CD1c-positive myeloid dendritic cell (primary cell): ENCODE measurements around the gene OTX1.
"Not testable (repeated sequence)": the region's sequence is repeated elsewhere in the genome, so short reads cannot be mapped to it uniquely, and the experiment has no call there.

Experiments used
- DNase-seq: peaks from one replicate; pipeline ENCODE4 v3.0.0-alpha.2; 2016; ENCODE audit errors: extremely low spot score

The OTX1 gene

GRCh38 chr2:63050334-63051041 is at the start of gene OTX1:
Gene OTX1, plus strand, starts transcription at chr2:63050830. Its CDS starts 2,161 bp downstream, at chr2:63052991.
- DNase-seq = no peak

DNA sequence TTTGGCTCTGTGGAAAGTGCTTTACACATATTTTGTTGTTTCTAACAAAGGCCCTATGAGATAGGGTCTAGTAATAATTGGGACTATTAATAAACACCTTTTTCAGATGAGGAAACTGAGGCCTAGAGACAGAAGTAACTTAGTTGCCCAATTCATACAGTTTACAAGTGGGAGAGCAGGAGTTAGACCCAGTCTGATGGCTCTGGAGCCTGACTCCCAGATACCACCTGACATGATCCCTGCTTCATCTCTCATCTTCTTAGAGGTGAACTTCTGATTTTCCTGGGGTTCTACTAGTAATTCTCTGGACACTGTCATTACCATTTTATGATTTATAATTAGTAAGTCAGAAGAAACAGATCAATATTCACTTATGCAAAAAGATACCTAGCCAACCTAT is 49.1 kb upstream of the OTX1 start:
- no peak for DNase-seq

DNA sequence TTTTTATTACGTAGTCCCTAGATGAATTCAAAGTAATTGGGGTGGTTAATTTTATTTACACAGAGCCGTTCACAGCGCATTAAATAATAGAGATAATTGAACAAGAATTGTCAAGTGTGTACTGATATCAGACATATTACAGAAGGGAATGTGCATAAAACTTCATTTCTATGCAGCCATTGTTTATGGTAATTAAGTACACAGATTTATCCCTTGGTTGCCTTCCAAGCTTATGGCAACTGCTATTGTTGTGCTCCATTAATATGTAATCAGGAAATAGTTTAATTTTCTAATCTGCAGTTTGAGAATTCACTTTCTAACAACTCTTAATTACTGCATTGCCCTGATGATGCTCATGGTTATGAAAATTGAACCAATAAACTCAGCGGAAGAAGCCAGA is 47.3 kb upstream of the OTX1 start:
- no peak for DNase-seq

DNA sequence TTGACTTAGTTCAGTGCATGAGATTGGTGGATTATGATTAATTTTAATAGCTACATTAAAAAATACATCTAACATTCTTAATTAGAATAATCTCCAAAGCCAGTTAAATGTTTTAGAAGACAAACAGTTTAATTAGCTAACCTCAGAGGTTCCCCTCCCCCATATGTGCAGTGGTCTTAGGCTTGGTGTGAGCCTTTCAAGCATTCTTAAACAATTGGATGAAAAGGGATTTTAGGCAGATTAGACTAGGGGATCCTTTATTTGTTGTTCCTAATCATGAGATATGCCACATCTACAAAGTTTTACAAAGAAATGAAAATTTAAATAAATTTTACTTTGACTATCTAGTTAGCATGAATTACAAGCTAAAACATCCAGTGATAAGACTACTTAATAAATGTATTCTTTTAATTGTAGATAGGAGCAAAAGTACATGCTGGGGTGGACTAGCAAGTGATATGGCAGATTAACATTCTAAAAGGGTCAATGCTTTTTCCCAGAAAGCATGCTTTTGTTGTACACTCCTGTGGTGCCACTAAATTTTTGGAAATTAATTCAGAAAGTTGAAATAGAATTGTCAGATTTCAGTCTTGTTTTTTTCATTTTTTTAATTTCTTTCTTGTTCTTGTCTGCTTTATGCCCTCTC is 42.7 kb upstream of the OTX1 start:
- DNase-seq = no peak

DNA sequence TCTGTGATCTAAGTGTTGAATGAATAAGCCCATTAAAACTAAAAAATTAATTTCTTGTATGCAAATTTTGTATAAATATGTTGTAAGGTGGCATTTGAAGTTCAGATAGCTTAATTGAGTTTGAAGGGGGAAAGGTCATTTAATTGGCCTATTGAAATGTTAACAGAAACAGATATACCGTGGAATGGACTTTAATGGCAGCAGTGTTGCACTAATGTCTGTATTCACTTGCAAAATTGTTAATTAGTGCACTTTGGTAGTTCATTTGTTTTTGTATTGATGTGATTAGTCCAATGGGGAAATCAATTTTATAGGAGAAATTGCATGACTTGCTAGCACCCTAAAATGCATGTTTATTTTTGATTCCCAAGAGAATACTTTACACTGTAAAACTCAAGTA is 41.8 kb upstream of the OTX1 start:
- no peak for DNase-seq

DNA sequence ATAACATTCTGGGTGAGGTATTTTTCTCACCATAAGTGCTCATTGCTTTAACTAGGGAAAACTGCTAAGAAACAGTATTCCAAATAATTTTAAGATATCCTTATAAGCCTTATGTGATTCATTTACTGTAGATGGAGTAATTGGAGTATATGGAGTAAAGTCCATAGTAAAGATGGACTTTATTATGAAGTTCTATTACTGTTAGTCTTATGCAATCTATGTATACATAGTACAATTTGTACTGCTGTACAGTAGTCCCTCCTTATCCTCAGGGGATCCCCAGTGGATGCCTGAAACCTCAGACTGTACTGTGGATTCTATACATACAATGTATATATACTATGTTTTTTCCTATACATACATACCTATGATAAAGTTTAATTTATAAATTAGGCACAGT is 41.1 kb upstream of the OTX1 start:
- DNase-seq = no peak

- no peak for DNase-seq
These were observed 38.1 kb upstream of the OTX1 start for GRCh38 chr2:63012541-63012940.

DNA sequence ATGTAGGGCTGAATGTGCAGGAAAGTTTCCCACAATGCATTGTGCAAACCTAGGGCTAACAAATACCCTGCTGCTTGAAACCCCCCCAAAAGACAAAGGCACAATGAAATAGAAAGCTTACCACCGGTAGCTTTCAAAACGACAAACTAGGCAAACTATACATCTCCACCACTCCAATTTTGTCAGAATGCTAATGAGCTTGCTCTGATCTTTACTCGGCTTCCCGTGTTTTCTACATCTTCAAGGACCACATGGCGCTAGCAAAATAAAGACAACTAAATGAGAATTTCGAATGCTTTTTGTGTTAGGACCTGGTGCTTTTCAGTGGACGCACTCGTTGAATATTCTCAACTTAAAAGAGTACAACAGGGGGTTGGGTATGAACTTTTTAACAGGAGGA is 37.2 kb upstream of the OTX1 start:
- no peak for DNase-seq

GRCh38 chr2:63015389-63015788 is 35.2 kb upstream of the OTX1 start:
- no peak for DNase-seq

DNA sequence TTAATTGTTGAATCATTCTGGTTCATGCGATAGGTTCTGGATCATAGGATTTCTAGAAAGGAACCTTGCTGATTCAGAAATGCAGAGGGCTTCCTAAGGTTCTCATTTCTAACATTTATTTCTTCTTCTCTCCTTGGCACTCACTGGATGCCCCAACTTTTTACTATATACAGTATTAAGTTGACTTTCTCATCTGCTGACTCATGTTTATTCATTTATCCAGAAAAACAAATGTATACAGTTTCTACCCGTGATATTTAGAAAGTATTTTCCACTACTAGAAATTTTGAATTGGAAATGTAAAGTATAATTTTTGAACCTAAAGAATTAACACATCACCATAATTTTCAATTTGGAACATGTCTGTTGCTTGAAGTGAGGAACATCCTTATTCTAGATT is 32.2 kb upstream of the OTX1 start:
- DNase-seq = no peak

DNA sequence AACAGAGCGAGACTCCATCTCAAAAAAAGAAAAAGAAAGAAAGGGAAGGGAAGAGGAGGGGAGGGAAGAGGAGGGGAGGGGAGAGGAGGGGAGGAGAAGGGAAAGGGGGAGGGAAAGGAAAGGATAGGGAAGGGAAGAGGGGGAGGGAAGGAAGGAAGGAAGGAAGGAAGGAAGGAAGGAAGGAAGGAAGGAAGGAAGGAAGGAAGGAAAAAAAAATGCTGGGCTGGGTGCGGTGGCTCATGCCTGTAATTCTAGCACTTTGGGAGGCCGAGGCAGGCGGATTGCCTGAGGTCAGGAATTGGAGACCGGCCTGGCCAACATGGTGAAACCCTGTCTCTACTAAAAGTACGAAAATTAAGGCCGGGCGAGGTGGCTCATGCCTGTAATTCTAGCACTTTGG is 30.9 kb upstream of the OTX1 start:
- DNase-seq = not testable (repeated sequence)

- DNase-seq = no peak
These were observed 27.2 kb upstream of the OTX1 start for GRCh38 chr2:63023444-63023843.

DNA sequence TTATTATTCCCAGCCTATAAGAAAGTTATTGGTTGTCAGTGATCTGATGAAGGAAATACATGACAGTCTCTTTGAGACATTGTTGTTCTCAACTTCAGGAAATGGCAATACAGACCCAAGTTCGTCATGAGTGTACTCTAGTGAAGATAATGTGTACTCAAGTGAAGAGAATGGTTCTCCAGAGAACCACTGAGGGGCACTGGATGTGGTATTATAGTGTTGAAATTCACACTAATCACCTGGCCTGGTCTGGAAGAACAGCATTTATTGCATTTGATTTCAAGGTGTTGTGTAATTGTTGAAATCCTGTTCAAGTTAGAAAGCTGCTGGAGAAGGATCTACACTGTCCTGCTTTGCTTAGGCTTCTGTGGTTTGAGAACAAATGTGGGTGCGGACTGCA is 23.4 kb upstream of the OTX1 start:
- DNase-seq = no peak

DNA sequence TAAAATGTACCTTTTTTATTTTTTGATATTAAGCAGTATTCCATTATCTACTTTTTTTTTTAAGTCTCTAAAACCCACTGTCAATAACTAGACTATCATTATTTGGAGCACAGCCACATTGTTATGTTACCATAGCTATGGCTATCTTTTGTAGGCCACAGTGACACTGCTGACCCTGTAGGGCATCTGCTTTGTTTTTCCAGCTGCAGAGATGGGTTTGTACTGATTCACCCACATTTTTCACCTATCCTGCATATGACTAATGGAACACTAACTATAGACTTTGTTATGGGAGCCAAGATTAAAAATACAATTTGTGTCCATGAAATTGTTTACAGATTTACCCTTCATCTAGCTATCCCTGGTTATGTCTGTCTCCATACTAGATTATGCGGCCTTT is 21.6 kb upstream of the OTX1 start:
- no peak for DNase-seq

GRCh38 chr2:63034526-63034925 is 16.1 kb upstream of the OTX1 start:
- no peak for DNase-seq

DNA sequence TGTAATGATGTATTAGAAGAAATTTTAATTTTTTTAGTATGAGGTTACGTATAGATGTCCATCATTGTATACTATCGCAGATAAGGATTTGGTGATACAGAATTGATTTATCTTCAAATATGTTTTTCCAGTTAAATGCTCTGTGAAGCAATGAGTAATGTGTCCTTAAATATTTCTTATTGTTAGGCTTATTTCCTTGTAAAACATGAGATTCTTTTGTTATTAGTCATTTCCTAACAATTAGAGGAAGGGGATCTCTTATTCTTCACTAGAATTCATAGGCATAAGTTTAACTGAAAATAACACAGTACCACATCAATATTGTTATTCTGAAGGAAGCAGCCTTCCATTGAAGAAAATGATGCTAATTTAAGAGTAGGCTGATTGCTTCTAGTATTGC is 15.5 kb upstream of the OTX1 start:
- no peak for DNase-seq

GRCh38 chr2:63035660-63036059 is 15.0 kb upstream of the OTX1 start:
- DNase-seq = no peak

DNA sequence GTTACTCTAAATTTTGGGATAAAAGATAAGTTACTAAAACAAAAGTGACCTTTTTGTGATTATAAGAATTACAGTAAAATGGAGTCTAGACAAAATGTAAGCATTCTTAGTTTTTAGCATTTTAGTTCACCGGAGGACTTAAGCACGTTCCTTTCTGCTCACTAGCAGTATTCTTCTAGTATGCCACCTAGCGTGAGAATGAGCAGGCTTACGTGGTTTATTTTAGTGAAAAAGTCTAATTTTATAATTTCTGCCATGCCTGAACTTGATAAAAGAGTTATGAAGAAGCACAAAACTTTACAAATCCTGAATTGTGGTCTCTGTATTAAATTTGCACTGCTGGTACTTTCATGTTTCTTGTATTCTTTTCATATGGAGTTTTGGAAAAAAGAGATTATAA is 12.6 kb upstream of the OTX1 start:
- no peak for DNase-seq

DNA sequence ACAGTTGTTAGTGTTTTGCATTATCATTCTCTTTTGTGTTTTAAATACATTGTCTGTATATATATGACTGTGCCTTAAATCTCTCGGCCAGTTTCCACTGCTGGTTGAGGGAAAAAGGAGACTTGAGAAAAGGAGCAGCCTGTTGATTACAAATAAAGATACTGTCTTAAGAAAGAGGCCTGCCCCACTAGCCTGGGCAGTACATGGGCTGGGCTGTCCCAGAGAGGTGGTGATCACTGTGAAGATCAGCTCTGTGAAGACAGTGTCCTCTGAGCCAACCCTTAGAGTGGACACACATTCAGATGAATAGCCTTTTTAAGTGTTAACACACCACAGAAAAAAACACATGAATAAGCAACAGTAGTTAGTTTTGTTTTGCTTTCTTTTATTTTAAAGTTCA is 10.0 kb upstream of the OTX1 start:
- DNase-seq = no peak

DNA sequence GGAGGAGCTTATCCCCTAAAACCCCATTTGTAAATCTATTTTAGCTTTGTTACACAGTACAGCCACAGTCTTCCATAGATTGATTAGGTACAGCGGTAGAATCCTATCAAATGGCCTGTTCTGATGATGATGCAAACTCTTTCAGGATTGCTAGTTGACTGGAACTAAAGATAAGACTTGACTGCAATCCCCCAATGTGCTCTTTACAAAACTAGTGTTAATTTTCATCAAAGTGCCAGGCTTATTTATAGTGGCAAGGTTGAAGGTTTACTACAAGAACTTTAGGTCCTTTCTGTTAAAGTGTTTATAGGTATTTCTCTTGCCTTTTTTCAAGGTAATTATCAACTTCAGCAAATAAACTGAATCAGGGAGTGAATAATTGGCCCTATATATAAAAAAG is 9.0 kb upstream of the OTX1 start:
- DNase-seq = no peak

GRCh38 chr2:63044362-63045327 is 6.0 kb upstream of the OTX1 start:
- no peak for DNase-seq

- no peak for DNase-seq
These were observed 4.1 kb upstream of the OTX1 start for GRCh38 chr2:63046552-63046951.

- DNase-seq = no peak
These were observed 3.7 kb upstream of the OTX1 start for GRCh38 chr2:63046961-63047320.
